ENCODE data around the gene OR2L5.

DNA sequence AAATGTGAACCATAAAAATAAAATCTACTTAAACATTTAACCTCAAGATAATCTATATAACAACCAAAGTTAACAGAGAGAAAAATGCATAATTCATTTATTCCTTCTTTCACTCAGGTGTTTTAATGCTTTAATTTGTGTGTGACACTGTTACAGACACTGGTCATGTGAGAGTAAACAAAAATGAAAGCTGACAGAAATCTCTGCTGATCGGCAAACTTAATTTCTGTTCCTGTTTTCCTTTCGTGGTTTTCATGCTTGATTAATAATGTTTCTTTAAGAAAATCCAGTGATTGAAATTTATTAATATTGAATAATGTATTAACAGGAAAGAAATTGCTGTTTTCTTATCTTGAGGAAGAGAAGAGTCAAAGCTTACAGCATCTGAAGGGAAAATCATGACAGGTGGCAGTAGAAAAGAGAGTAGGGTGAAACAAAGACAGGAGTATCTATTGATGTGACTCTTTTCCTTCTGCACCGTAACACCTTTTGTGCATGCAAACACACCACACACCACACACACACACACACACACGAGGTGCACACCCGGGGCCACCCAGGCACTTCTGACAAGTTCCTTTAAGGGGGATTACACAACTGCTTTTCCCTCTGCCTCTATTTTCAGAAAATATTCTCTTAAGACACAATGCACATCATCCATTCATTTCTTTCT, 46.8 kb upstream of the OR2L5 start:
- TF ChIP-seq EZH2phosphoT487 (IDR thresholded peaks at IDR 0.05), result no peak
- no peak for TF ChIP-seq CTCF (IDR thresholded peaks at IDR 0.05)
